ENCODE measurements around the gene KCNMB4.

Gene KCNMB4

DNA sequence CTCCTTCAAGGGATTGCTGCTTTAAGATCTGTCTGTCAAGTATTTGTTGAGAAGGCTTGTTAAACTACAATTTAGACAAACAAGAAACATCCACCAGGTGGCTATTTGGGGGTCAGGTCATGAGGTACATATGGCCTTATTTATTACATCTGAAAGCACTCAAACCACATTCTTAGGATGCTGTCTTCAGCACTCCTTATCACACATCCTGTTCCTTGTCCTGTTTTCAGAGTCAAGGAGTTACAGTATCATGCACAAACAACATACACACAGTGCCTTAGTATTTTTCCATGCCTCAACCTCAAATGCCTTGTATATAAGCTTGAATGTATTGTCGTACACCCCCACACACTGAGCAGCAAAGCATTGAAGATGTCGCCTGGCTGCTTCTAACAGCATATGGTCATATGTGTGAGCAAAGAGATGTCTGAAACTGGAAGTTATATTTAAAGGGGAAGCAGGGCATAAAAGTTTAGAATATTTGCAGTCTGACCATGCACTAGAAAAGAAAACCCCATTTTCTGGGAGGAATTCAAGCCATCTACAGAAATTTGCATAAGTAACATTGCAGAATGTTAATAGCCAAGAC is 83.8 kb downstream of the KCNMB4 start:
- TF ChIP-seq POLR2AphosphoS5 (IDR thresholded peaks at IDR 0.05; ENCODE audit: low read depth, low read length) (no peak), SIN3A (IDR thresholded peaks at IDR 0.05; ENCODE audit: borderline replicate concordance, insufficient read depth, low read length) (no peak), FOXP2 (optimal IDR thresholded peaks at IDR 0.05; ENCODE audit: borderline replicate concordance, extremely low read depth, extremely low read length, insufficient read depth) (no peak), TAF1 (IDR thresholded peaks at IDR 0.05; ENCODE audit: borderline replicate concordance, insufficient read depth, low read length) (no peak)
- TF ChIP-seq, protein P1, sequence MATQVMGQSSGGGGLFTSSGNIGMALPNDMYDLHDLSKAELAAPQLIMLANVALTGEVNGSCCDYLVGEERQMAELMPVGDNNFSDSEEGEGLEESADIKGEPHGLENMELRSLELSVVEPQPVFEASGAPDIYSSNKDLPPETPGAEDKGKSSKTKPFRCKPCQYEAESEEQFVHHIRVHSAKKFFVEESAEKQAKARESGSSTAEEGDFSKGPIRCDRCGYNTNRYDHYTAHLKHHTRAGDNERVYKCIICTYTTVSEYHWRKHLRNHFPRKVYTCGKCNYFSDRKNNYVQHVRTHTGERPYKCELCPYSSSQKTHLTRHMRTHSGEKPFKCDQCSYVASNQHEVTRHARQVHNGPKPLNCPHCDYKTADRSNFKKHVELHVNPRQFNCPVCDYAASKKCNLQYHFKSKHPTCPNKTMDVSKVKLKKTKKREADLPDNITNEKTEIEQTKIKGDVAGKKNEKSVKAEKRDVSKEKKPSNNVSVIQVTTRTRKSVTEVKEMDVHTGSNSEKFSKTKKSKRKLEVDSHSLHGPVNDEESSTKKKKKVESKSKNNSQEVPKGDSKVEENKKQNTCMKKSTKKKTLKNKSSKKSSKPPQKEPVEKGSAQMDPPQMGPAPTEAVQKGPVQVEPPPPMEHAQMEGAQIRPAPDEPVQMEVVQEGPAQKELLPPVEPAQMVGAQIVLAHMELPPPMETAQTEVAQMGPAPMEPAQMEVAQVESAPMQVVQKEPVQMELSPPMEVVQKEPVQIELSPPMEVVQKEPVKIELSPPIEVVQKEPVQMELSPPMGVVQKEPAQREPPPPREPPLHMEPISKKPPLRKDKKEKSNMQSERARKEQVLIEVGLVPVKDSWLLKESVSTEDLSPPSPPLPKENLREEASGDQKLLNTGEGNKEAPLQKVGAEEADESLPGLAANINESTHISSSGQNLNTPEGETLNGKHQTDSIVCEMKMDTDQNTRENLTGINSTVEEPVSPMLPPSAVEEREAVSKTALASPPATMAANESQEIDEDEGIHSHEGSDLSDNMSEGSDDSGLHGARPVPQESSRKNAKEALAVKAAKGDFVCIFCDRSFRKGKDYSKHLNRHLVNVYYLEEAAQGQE (IDR thresholded peaks at IDR 0.05; ENCODE audit: insufficient read depth in 1 of 2, low read depth in 2 of 2, low read length in 2 of 2), result no peak

DNA sequence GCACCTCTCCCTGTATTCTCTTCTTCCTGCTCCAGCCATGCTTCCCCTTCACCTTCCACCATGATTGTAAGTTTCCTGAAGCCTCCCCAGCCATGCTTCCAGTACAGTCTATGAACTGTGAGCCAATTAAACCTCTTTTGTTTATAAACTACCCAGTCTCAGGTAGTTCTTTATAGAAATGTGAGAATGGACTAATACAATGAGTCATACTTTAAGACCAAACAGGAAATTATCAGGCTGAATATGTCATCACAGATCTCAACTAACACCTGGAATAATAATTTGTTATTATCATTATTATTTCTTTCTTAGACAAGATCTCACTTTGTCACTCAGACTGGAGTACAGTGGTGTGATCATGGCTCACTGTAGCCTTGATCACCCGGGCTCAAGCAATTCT is 85.4 kb downstream of the KCNMB4 start:
- TF ChIP-seq FOXP2 (optimal IDR thresholded peaks at IDR 0.05; ENCODE audit: borderline replicate concordance, extremely low read depth, extremely low read length, insufficient read depth) (no peak), POLR2AphosphoS5 (IDR thresholded peaks at IDR 0.05; ENCODE audit: low read depth, low read length) (no peak), SIN3A (IDR thresholded peaks at IDR 0.05; ENCODE audit: borderline replicate concordance, insufficient read depth, low read length) (no peak), TAF1 (IDR thresholded peaks at IDR 0.05; ENCODE audit: borderline replicate concordance, insufficient read depth, low read length) (no peak)
- TF ChIP-seq, protein P1 (IDR thresholded peaks at IDR 0.05; ENCODE audit: insufficient read depth in 1 of 2, low read depth in 2 of 2, low read length in 2 of 2), result no peak

DNA sequence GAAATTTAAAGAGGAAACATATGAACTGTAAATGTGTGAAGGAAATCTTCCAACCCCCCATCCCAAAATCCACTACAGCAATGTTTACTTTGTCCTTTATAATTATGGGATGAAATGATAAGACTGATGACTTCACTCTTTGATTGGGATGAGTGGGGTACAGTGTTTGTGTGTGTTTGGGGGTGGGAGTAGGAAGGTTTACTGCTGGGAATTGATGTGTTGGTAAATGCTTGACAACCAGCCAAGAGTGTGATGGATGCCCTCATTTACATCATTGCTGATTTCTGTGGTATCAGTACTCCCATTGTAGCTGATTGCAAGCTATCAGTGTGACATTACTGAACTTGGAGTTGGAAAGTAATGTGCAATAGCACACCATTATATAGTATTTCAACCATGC is 90.9 kb downstream of the KCNMB4 start:
- no peak for TF ChIP-seq SIN3A (IDR thresholded peaks at IDR 0.05; ENCODE audit: borderline replicate concordance, insufficient read depth, low read length)
- no peak for TF ChIP-seq TAF1 (IDR thresholded peaks at IDR 0.05; ENCODE audit: borderline replicate concordance, insufficient read depth, low read length)

DNA sequence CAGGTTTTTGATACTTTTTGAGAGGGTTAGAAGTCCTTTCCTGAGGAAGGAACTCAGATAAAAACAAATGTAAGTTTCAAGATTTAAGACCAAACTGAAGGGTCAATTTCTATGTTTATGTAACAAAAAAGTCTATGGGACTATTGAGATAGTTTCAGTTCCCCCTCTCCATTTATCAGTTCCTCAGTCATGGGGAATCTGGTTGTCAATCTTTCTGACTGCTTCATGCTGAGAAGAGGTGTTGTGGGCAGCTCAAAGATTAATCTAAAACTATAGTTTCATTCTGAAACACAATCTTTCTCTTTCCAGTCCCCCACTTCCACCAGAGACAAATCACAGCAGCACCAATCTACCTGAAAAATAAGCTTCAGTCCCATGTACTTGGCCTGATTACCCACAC is 93.7 kb downstream of the KCNMB4 start:
- TF ChIP-seq SIN3A (IDR thresholded peaks at IDR 0.05; ENCODE audit: borderline replicate concordance, insufficient read depth, low read length) (no peak), TAF1 (IDR thresholded peaks at IDR 0.05; ENCODE audit: borderline replicate concordance, insufficient read depth, low read length) (no peak), FOXP2 (optimal IDR thresholded peaks at IDR 0.05; ENCODE audit: borderline replicate concordance, extremely low read depth, extremely low read length, insufficient read depth) (no peak)
- TF ChIP-seq, protein P1 (IDR thresholded peaks at IDR 0.05; ENCODE audit: insufficient read depth in 1 of 2, low read depth in 2 of 2, low read length in 2 of 2), result no peak

DNA sequence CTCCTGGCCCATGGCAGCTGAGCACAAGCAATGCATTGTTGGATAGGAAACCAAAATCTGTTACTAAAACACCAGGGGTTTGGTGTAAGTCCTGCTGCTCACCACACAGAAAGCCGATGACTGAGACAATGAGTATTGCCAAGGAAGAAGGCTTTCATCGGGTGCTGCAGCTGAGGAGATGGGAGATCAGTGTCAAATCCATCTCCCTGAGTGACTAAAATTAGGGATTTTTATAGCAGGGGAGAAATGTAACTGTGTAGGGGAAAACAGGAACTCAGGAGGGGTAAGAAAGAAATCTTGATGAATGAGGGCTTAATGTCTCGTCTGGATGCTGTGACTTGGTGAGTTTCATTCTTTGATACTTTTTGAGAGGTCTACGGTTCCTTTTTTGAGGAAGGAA is 97.9 kb downstream of the KCNMB4 start:
- TF ChIP-seq SIN3A (IDR thresholded peaks at IDR 0.05; ENCODE audit: borderline replicate concordance, insufficient read depth, low read length) (no peak), TAF1 (IDR thresholded peaks at IDR 0.05; ENCODE audit: borderline replicate concordance, insufficient read depth, low read length) (no peak), FOXP2 (optimal IDR thresholded peaks at IDR 0.05; ENCODE audit: borderline replicate concordance, extremely low read depth, extremely low read length, insufficient read depth) (no peak), POLR2AphosphoS5 (IDR thresholded peaks at IDR 0.05; ENCODE audit: low read depth, low read length) (no peak)
- TF ChIP-seq, protein P1 (IDR thresholded peaks at IDR 0.05; ENCODE audit: insufficient read depth in 1 of 2, low read depth in 2 of 2, low read length in 2 of 2), result no peak

Data from PFSK-1 (cell line).